COLO668 (cell line): ENCODE data around the gene WDFY4.

Experiments used
- DNase-seq: peaks from one replicate; lab custom pipeline; 2025; ENCODE audit not compliant: unreplicated experiment; lab: John Stamatoyannopoulos, UW

WDFY4 gene

DNA sequence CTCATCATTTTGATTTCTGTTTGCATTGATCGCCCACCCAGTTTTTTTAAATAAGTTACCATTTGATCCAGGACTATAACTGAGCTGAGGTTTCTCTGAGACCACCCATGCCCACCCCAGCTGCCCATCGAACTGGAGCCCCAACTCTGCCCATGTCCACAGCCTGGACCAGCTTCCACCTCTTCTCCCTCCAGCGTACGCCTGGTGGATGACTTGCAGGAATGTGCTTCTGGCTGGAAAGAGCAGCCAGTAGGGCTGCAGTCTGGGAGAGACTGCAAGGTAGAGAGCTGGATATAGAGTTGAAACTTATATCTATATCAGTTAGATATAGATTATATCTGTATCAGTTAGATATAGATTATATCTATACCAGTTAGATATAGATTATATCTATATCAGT, 280.8 kb downstream of the WDFY4 start:
- DNase-seq: no peak

- DNase-seq: no peak
These were observed 283.4 kb downstream of the WDFY4 start for GRCh38 chr10:48968036-48968435.

DNA sequence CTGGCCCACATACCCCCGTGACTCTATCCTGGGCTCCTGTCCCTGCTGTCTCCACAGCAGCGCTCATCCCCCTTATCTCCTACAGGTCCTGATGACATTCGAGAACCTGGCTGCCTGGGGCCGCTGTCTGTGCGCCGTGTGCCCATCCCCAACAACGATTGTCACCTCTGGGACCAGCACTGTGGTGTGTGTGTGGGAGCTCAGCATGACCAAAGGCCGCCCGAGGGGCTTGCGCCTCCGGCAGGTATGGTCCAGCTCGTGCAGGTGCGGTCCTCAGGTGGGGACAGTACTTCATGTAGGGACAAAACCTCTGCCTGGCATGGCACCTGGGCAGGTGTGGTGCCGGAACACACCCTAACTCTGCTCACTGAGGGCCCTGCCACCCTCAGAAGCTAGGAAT, 285.4 kb downstream of the WDFY4 start:
- DNase-seq: no peak

DNA sequence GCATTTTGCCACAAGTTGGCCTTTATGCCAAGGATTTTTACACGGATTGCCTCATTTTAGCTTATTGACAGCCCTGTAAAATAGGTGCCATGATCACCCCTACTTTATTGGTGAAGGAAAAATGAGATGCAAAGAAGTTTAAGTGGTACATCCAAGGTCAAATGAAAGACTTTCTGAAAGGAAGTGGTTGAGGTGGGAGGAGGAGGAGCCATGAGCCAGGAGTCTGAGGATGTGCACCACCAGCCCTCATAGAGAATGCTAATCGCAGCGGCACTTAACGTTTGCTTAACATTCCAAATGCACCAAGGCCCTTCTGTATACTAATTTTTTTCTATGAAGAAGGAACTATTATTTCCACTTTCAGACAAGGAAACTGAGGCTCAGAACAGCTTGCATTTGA, 286.0 kb downstream of the WDFY4 start:
- DNase-seq: no peak

DNA sequence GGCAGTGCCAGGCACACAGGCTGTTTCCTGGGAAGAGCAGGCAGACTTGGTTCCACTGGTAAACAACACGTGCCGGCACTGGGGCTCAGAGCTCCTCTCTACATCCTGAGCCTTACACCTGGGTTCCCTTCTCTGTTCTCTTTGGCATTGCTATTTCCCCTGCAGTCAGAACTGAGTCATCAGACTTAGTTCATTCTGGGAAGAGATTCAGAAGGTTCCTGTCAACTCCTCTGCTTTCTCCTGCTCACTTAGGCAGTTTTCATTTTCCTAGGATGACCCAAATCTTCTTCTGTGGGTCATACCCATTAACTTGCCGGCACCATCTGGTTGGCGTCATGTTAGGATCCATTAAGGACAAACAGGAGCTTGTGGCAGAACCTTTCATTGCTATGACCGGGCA, 288.4 kb downstream of the WDFY4 start:
- DNase-seq: no peak

- no peak for DNase-seq
These were observed 290.0 kb downstream of the WDFY4 start for GRCh38 chr10:48974510-48975156.

GRCh38 chr10:48976196-48976595, 291.5 kb downstream of the WDFY4 start:
- no peak for DNase-seq

DNA sequence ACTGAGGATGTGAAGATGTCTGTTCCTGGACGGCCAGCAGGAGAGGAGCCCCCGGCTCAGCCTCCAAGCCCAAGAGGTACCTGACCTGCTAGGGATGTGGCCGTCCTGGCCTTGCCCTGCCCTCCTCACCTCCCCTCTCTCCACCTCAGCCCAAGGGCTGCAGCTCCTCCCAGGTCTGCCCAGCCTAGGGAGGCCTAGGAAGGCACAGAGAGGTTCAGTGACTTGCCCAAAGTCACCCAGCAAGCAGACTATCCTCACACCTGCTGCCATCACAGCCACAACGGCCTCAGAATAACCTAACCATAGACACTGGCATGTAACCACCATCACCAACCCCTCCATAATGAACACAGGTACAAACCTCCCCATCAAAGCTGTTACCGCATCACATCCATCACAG, 293.6 kb downstream of the WDFY4 start:
- no peak for DNase-seq

DNA sequence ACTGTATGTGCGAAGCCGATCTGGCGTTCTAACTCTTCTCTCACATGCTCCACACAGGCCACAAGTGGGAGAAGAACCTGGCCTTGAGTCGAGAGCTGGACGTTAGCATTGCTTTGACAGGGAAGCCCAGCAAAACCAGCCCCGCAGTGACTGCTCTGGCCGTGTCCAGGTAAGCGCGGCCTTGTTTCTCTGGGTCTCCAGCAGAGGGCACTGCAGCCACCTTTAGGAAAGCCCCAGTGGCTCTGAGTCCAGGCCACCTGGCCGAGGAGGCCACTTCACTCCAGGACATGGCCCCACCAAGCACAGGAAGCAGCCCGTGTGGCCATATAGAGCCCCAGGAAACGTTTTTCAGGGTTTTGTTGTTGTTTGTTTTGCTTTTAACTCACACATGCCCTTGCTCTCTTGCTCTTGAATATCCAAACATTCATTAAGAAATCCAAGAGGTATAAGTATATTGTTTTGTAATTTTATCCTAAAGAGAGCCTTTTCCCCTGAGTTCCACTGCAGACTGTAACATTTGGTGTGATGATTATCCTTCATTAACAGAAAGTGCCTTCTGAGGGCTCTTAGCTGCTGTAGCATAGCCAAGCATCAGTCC, 296.7 kb downstream of the WDFY4 start:
- peak; percentile 27 for DNase-seq

DNA sequence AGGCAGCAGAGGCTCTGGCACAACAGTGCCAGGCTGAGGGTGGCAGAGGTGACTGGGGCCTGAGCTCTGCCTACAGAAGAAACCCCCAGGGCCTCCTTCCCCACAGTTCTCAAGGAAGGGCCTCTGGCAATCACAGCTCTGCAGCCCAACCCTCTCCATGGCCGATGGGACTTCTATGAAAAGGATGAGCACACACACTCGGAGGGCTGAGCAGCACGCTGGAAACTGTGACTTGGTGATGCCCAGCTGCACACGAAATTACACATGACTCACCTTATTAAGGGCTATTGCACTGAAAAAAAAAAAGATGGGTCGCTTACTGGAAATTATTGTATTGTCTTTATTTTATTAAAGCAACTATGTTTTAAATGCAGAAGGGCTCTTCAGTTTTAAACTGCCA, 297.9 kb downstream of the WDFY4 start:
- no peak for DNase-seq

- DNase-seq: no peak
These were observed 299.1 kb downstream of the WDFY4 start for GRCh38 chr10:48983648-48984351.

DNA sequence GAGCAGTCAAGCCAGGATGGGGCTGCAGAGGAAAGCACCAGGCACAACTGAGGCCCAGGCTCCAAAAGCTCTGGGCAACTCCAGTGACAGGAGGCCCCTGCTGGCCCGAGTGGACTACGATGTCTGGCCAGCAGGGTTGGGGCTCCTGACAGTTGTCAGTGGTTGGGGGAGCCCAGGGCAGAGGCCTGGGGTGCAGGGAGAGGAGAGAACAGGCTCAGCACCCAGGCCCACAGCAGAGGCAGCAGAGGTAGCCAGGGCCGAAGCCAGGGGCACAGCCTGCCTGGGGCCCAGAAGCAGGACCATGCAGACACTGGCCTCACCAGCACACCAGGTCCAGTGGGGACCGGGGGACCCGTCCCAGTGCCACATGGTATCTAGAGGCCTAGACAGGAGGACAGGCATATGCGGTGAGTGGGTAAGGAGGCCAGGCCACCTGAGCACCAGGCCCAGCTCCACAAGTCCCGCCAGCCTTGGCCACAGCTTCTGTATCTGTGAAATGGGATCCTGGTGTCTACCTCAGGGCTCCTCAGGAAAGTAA, 301.0 kb downstream of the WDFY4 start:
- no peak for DNase-seq

DNA sequence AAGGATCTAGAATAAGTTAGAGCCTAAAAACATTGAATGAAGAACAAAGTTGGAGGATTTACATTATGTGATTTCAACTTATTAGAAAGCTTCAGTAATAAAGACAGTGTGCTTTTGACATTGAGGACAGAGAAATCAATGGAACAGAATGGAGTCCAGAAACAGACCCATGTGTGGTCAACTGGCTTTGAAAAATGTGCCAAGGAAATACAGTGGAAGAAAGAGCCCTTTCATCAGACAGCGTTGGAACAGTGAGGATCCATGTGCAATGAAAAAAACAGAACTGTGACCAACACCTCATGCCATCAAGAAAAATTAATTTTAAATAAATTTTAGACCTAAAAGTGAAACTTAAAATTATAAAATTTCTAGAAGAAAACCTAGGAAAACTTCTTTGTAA, 305.6 kb downstream of the WDFY4 start:
- DNase-seq: no peak

- DNase-seq: no peak
These were observed 309.0 kb downstream of the WDFY4 start for GRCh38 chr10:48993627-48994026.

GRCh38 chr10:48996329-48996728, 311.7 kb downstream of the WDFY4 start:
- DNase-seq: no peak

DNA sequence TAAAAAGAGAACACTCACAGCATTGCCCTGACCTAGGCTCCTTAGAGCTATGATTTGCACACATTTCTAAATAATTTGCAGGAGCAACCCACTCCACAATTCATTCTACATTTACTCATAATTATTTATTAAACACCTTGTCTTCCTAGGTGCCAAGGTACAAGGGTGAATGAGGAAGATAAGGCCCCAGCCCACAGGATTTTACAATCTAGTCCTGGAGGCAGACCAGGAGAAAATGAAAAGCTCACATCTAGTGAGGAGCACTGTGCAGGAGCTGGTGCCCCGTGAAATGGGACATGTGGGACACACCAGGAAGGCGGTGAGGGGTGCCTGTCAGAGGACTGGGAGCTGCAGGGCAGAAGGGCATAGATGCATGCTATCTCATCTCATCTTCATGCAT, 314.7 kb downstream of the WDFY4 start:
- DNase-seq: no peak

GRCh38 chr10:49000437-49001398, 316.0 kb downstream of the WDFY4 start:
- no peak for DNase-seq

- no peak for DNase-seq
These were observed 316.7 kb downstream of the WDFY4 start for GRCh38 chr10:49001402-49001801.

GRCh38 chr10:49001870-49002672, 317.4 kb downstream of the WDFY4 start:
- no peak for DNase-seq

DNA sequence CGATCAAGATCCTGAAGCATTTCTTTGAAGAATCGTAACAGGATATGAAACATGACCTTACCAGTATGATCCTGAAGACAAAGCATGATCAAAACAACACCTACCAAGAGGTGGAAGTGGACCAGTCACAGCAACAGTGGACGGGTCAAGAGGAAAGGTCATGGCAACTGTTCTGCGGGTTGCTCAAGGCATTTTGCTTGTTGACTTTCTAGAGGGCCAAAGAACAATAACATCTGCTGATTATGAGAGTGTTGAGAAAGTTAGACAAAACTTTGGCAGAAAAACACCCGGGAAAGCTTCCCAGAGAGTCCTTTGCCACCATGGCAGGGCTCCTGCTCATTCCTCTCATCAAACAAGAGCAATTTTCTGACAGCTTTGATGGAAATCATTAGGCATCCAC, 320.6 kb downstream of the WDFY4 start:
- DNase-seq: no peak
